Heart left ventricle (tissue), 16 donors: Measurements from ENCODE around the gene LOC128125822.
A peak's percentile ranks its signal among the peaks of the same experiment; 100 is the strongest.

Experiments
- ATAC-seq, 4 donors: fragments of 200-7000 bp; cut with Tn5 transposase; one replicate each; pipeline ENCODE4 v1.9.1; 2020 to 2022; ENCODE audit warnings: moderate library complexity in 4 of 4, mild to moderate bottlenecking in 3 of 4, moderate number of reproducible peaks in 1 of 4
- DNase-seq, 5 donors: peaks; one replicate each; pipeline ENCODE4 v3.0.0-alpha.2; 2020
- H3K27ac ChIP-seq, 12 donors: fragments of 200-600 bp; sonication (generic) in 4 of 12; one replicate each; pipeline versions ENCODE4 v1.5.0 to v1.8.0; 2016 to 2022; ENCODE audit warnings: mild to moderate bottlenecking in 2 of 12
- H3K27me3 ChIP-seq, 9 donors: fragments of 200-600 bp; sonication (generic) in 2 of 9; one replicate each; pipeline versions ENCODE4 v1.5.1 to v1.8.0; 2016 to 2022; ENCODE audit warnings: mild to moderate bottlenecking in 3 of 9
- H3K36me3 ChIP-seq, 9 donors: fragments of 200-600 bp; sonication (generic) in 2 of 9; one replicate each; pipeline versions ENCODE4 v1.5.0 to v1.8.0; 2018 to 2022; ENCODE audit warnings: mild to moderate bottlenecking in 2 of 9
- H3K4me1 ChIP-seq, 12 donors: fragments of 200-600 bp; sonication (generic) in 4 of 12; one replicate each; pipeline versions ENCODE4 v1.5.0 to v1.8.0; 2016 to 2022; ENCODE audit warnings: mild to moderate bottlenecking in 3 of 12
- H3K4me3 ChIP-seq, 12 donors: fragments of 200-600 bp; sonication (generic) in 4 of 12; one replicate each; pipeline versions ENCODE4 v1.5.0 to v1.8.0; 2017 to 2022; ENCODE audit warnings: mild to moderate bottlenecking in 9 of 12, moderate library complexity in 4 of 12
- H3K9me3 ChIP-seq, 12 donors: fragments of 200-600 bp; sonication (generic) in 4 of 12; one replicate each; pipeline versions ENCODE4 v1.5.0 to v1.8.0; 2016 to 2022; ENCODE audit warnings: mild to moderate bottlenecking in 1 of 12
- CTCF ChIP-seq, 12 donors: fragments of 200-600 bp; sonication (generic) in 4 of 12; IDR thresholded peaks; one replicate each; pipeline versions ENCODE4 v1.5.0 to v1.8.0; 2018 to 2022; ENCODE audit warnings: antibody characterized with exemption in 12 of 12, mild to moderate bottlenecking in 5 of 12
- POLR2A ChIP-seq, 2 donors: fragments of 450-650 bp; IDR thresholded peaks; one replicate each; pipeline ENCODE4 v1.6.1; 2017; ENCODE audit warnings: antibody characterized with exemption in 2 of 2, mild to moderate bottlenecking in 2 of 2, moderate library complexity in 2 of 2
- WGBS, 4 donors: extraction: QIAGEN DNeasy Blood & Tissue Kit in 2 of 4; methylation state at CpG; one replicate each; pipeline versions ENCODE4 v1.1.5 to v1.1.7; 2013 to 2018; 5-methylcytosine and 5-hydroxymethylcytosine counted together
- intact Hi-C, 10 donors: fragments of 100-400 bp; cut with DNase I; formaldehyde crosslinking; loops; one replicate each; pipeline versions ENCODE4 v1.11.1 to v1.14.2; 2022
- donor health status: ischemic (EF 13 %, LVEDD 7.1; RV severe dilation, severe dysfunction).
- donor health status: healthy with polysubstance abuse.
- donor health status: DM: no; HTN: yes; CAD: no.
- donor health status: DM: no; HTN: no; CAD: no.
- donor health status: ischemic (EF 25% LVEDD 6.9; RV normal size, moderate dysfunction).
- donor health status: ischemic (EF 25% LVEDD 5.7; RV mildly dilated, moderate dysfunction).
- donor health status: healthy.
- donor health status: DM: yes; HTN: yes; CAD: no.
- donor health status: ischemic (EF 35%, LVEDD 5.7; RV mildly dilated, moderate dysfunction).
- donor health status: nonischemic (EF 11% LVEDD 7.7; RV severe dilation, severe dysfunction).
- donor health status: DM: yes; HTN: yes; CAD: no.
- donor health status: PGD.
- donor health status: ischemic (EF 29% LVEDD 5.4; RV normal size, mild dysfunction).
- donor health status: nonischemic (EF 23%, LVEDD 6.1; RV moderate dilation, normal function).

Gene LOC128125822

GRCh38 chr6:63600136-63600535 is 27.9 kb downstream of the LOC128125822 start:
- TF ChIP-seq POLR2A (IDR thresholded peaks at IDR 0.05) (no peak), CTCF (IDR thresholded peaks at IDR 0.05) (no peak)
- peak overlapping the region in 1 of 12 donors; percentile 1 for H3K27ac ChIP-seq
- H3K27me3 ChIP-seq, result no peaks in the 10 kb centered on the region
- no peaks in the 10 kb centered on the region for H3K9me3 ChIP-seq
- no peaks in the 10 kb centered on the region for H3K36me3 ChIP-seq
- intact Hi-C loops, result loop anchor here in 1 of 10 donors (10.0 kb wide), 1 partner anchor 245 kb away; no protein-coding TSS in a partner anchor
- H3K4me1 ChIP-seq, result peaks cover 0 to 9% (median 0%) of the 10 kb centered on the region in 12 donors
- H3K4me3 ChIP-seq, result no peak overlapping the region
- 62 to 79% (median 73%) methylated on average over 6 of the region's 6 CpGs for WGBS, 4 donors
- ATAC-seq, result no peak
- DNase-seq, result no peak

GRCh38 chr6:63609231-63609630 is 37.0 kb downstream of the LOC128125822 start:
- Histone ChIP-seq H3K27ac (no peak overlapping the region), H3K9me3 (no peaks in the 10 kb centered on the region), H3K36me3 (no peaks in the 10 kb centered on the region), H3K4me1 (no peaks in the 10 kb centered on the region), H3K4me3 (no peak overlapping the region), H3K27me3 (no peaks in the 10 kb centered on the region)
- TF ChIP-seq CTCF (IDR thresholded peaks at IDR 0.05) (no peak), POLR2A (IDR thresholded peaks at IDR 0.05) (no peak)
- ATAC-seq (no peak), DNase-seq (no peak)
- WGBS, 4 donors, result 90 to 93% (median 91%) methylated on average over 1 of the region's 1 CpG
- intact Hi-C loops, result loop anchor here in 1 of 10 donors (10.0 kb wide), 1 partner anchor 254 kb away; no protein-coding TSS in a partner anchor

- DNase-seq (no peak), ATAC-seq (no peak)
- intact Hi-C loops, result no loop called here
- WGBS, 4 donors, result 49 to 74% (median 69%) methylated on average over 1 of the region's 1 CpG
- no peak overlapping the region for H3K4me3 ChIP-seq
- no peaks in the 10 kb centered on the region for H3K9me3 ChIP-seq
- H3K27me3 ChIP-seq, result no peaks in the 10 kb centered on the region
- no peaks in the 10 kb centered on the region for H3K4me1 ChIP-seq
- no peak overlapping the region for H3K27ac ChIP-seq
- no peak for TF ChIP-seq CTCF (IDR thresholded peaks at IDR 0.05)
- H3K36me3 ChIP-seq, result no peaks in the 10 kb centered on the region
Observed at GRCh38 chr6:63610944-63611343, 38.7 kb downstream of the LOC128125822 start.

- no peaks in the 10 kb centered on the region for H3K9me3 ChIP-seq
- no peaks in the 10 kb centered on the region for H3K27me3 ChIP-seq
- no peaks in the 10 kb centered on the region for H3K4me1 ChIP-seq
- intact Hi-C loops, result no loop called here
- H3K27ac ChIP-seq, result no peak overlapping the region
- no peak for ATAC-seq
- DNase-seq, result no peak
- TF ChIP-seq CTCF (IDR thresholded peaks at IDR 0.05) (no peak), POLR2A (IDR thresholded peaks at IDR 0.05) (no peak)
- H3K4me3 ChIP-seq, result no peak overlapping the region
- H3K36me3 ChIP-seq, result no peaks in the 10 kb centered on the region
- WGBS, 4 donors, result 96 to 100% (median 98%) methylated on average over 1 of the region's 1 CpG
Observed at GRCh38 chr6:63611560-63611959, 39.3 kb downstream of the LOC128125822 start.
